ENCODE measurements around the gene CHD6. TPM values are rescaled to one million over a fixed set of nuclear protein-coding genes. Genes with fewer than 3 reads are reported as not detected.
A peak's percentile ranks its signal among the peaks of the same experiment; 100 is the strongest.

Gene CHD6
- total RNA-seq, 6 experiments from 2014 or later = 24.7 to 28.9 (median 27.1) TPM

- no peak for DNase-seq
- Mint-ChIP-seq H3K4me3 (no peak overlapping the region), H3K36me3 (ENCODE audit: low read depth) (peaks cover 4% of the 10 kb centered on the region; the same call in 1 of the 2 replicates), H3K27me3 (ENCODE audit: insufficient read depth) (no peaks in the 10 kb centered on the region; the same call in 1 of the 2 replicates), H3K4me1 (ENCODE audit: low read depth) (peaks cover 52% of the 10 kb centered on the region), H3K9me3 (no peaks in the 10 kb centered on the region), H3K27ac (no peak overlapping the region)
- no peak for TF ChIP-seq CTCF (IDR thresholded peaks at IDR 0.05)
These were observed 42.8 kb downstream of the CHD6 start for GRCh38 chr20:41575412-41575811.

GRCh38 chr20:41574802-41575389, 43.3 kb downstream of the CHD6 start:
- peaks cover 4% of the 10 kb centered on the region; the same call in 1 of the 2 replicates for H3K36me3 Mint-ChIP-seq (ENCODE audit: low read depth)
- peaks cover 54% of the 10 kb centered on the region for H3K4me1 Mint-ChIP-seq (ENCODE audit: low read depth)

DNA sequence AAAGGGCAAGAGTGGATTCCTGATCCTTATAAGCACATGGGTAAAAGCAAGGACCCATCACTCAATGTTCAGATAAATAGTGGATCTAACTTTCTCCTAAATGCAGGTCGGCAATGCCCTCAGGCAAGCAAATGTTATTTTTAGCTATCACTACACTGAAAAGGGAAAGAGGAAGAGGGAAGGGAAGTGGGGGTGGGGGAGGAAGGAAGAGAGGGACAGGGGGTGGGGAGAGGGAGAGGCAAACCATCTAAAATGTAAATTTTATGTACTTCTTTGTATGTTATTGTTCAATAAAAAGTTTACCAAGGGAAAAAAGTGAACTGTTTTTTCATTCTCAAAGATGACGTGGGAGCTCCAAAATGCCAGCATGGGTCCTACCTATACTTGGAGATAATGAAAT, 44.2 kb downstream of the CHD6 start:
- no peaks in the 10 kb centered on the region for H3K9me3 Mint-ChIP-seq
- TF ChIP-seq CTCF (IDR thresholded peaks at IDR 0.05) = no peak
- H3K4me1 Mint-ChIP-seq (ENCODE audit: low read depth) = peaks cover 58% of the 10 kb centered on the region
- no peak for DNase-seq
- no peak overlapping the region for H3K27ac Mint-ChIP-seq
- H3K4me3 Mint-ChIP-seq = no peak overlapping the region
- no peaks in the 10 kb centered on the region; the same call in 1 of the 2 replicates for H3K27me3 Mint-ChIP-seq (ENCODE audit: insufficient read depth)
- H3K36me3 Mint-ChIP-seq (ENCODE audit: low read depth) = peaks cover 4% of the 10 kb centered on the region; the same call in 1 of the 2 replicates

More at GRCh38 chr20:41574802-41575389, 43.3 kb downstream of the CHD6 start:
- no peak for TF ChIP-seq CTCF (IDR thresholded peaks at IDR 0.05)
- Mint-ChIP-seq H3K9me3 (no peaks in the 10 kb centered on the region), H3K27me3 (ENCODE audit: insufficient read depth) (no peaks in the 10 kb centered on the region; the same call in 1 of the 2 replicates), H3K27ac (no peak overlapping the region), H3K4me3 (no peak overlapping the region)
- DNase-seq = no peak

GRCh38 chr20:41572010-41572572, 46.1 kb downstream of the CHD6 start:
- no peak for DNase-seq
- H3K9me3 Mint-ChIP-seq = no peaks in the 10 kb centered on the region
- H3K27ac Mint-ChIP-seq = no peak overlapping the region
- H3K4me1 Mint-ChIP-seq (ENCODE audit: low read depth) = peaks cover 54% of the 10 kb centered on the region
- no peak overlapping the region for H3K4me3 Mint-ChIP-seq
- TF ChIP-seq CTCF (IDR thresholded peaks at IDR 0.05) = peak; percentile 34; the same call in 1 of the 2 replicates
- peaks cover 4% of the 10 kb centered on the region; the same call in 1 of the 2 replicates for H3K36me3 Mint-ChIP-seq (ENCODE audit: low read depth)
- no peaks in the 10 kb centered on the region; the same call in 1 of the 2 replicates for H3K27me3 Mint-ChIP-seq (ENCODE audit: insufficient read depth)

DNA sequence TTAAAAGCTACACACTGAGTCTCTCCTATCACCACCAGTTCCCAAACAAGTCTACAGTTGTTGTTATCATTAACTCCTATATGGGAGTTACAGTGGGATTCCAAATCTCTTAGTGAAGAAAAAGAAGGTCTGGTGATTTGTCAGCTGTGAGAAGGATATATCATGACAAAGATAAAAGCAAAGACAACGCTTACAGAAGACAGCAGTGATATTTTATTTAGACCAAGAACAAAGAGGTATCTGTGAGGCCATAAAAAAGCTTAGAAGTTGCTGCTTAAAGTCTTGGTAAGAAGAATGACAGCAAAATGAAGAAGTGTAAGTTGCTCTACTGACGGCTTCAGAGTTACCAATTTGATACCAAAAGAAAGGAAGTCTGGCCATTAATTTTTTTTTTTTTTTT, 47.2 kb downstream of the CHD6 start:
- Mint-ChIP-seq H3K4me3 (no peak overlapping the region), H3K4me1 (ENCODE audit: low read depth) (peaks cover 43% of the 10 kb centered on the region), H3K36me3 (ENCODE audit: low read depth) (peaks cover 4% of the 10 kb centered on the region; the same call in 1 of the 2 replicates), H3K27ac (no peak overlapping the region), H3K27me3 (ENCODE audit: insufficient read depth) (no peaks in the 10 kb centered on the region), H3K9me3 (no peaks in the 10 kb centered on the region)
- DNase-seq = no peak
- no peak for TF ChIP-seq CTCF (IDR thresholded peaks at IDR 0.05)

Data from HFFc6 (cell line).